GM18858 (cell line): ENCODE measurements around the gene LSM12.
"Not testable (repeated sequence)": the region's sequence is repeated elsewhere in the genome, so short reads cannot be mapped to it uniquely, and the experiment has no call there.

Source experiments
- ATAC-seq: cut with Tn5 transposase; IDR thresholded peaks from one replicate; pipeline ENCODE4 v1.9.1; 2021; ENCODE audit not compliant: unreplicated experiment

LSM12 gene

DNA sequence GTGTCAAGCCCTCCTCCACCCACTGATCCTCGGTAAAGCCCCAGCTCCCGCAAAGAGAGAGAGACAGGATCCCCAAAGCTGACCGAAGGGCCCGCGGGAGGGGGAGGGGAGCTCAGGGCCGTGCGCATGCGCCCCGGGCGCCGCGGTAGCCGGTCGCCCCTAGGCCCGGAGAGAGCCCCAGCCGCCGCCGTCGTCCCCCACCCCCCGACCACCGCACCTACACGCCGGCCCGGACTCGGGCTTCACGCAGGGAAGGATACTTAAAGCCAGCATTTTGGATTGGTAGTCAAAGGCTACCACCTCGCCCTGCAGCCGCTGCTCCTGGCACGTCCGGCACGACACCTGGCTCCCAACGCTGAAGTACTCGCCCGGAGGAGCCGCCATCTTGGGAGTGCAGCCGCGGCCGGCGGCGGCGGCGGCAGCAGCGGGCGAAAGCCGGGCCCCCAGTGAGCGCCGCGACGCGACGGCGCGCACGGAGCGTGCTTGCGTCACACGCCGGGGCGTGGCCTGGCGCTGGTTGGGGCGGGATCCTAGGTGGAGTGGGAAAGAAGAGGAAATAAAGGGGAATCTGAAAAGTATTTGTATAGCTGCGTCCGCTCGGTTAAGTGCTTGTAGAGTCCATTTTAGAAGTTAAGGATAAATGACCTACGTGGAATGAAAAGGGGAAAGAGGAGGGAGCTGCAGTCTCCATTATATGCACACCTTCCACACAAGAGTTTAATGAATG is at the start of gene LSM12:
Gene LSM12 (minus strand): TSS at position 468 of the 727 bp plus-strand sequence. CDS start 84 bp downstream, at position 384.
- ATAC-seq, result no peak

- ATAC-seq, result no peak
Observed at GRCh38 chr17:44115585-44116415, 49.3 kb upstream of the LSM12 start.

GRCh38 chr17:44113868-44114840 is 47.7 kb upstream of the LSM12 start:
- no peak for ATAC-seq

GRCh38 chr17:44113382-44113781 is 46.9 kb upstream of the LSM12 start:
- ATAC-seq, result no peak

DNA sequence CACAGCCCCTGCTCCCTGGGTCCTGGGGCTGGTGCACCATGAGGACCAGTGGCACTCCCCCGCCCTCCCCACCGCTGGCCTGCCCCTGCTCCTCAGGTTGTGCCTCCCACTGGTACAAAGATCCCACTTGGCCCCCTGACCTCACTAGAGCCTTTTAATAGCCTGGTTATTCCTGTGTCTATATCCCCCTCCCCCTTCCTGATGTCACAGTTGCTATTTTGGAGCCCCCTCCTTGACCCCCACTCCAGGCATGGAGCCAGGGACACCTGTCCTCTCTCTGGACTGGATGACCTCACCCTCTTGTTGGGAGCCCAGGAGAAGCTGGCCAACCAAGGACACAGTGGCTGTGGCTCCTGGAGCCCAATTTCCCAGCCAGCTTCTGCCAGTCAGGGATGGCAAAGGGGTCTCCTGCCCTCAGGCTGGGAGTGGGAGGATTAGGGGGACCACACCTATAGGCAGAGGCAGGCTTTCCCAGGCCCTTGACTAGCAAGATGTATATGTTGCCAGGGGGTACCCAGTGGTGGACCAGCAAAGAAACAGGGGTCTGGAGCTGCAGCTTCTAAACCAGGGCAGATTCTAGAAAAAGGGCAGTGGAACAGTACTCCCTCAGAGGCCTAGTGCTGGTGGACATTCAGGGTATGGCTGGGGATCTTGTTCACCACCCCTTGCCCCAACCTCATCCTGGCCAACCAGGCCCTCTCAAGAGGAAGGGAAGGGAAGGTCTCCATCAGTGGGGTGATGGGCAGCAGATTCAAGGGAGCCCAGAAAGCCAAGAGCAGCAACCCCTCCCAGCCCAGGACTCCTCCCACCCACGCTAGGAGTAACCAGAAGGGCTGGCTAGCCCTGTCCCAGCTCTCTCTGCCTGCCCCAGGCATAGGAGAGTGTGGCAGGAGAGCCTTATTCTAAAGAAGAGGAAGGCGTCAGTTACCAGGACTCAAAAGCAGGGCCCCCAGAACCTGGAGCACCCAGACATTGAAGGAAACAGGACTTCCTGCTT is 46.1 kb upstream of the LSM12 start:
- no peak for ATAC-seq

GRCh38 chr17:44111777-44112176 is 45.3 kb upstream of the LSM12 start:
- no peak for ATAC-seq

- ATAC-seq, result no peak
Observed at GRCh38 chr17:44110823-44111633, 44.6 kb upstream of the LSM12 start.

GRCh38 chr17:44110011-44110686 is 43.7 kb upstream of the LSM12 start:
- ATAC-seq, result no peak

GRCh38 chr17:44109312-44109630 is 42.8 kb upstream of the LSM12 start:
- no peak for ATAC-seq

DNA sequence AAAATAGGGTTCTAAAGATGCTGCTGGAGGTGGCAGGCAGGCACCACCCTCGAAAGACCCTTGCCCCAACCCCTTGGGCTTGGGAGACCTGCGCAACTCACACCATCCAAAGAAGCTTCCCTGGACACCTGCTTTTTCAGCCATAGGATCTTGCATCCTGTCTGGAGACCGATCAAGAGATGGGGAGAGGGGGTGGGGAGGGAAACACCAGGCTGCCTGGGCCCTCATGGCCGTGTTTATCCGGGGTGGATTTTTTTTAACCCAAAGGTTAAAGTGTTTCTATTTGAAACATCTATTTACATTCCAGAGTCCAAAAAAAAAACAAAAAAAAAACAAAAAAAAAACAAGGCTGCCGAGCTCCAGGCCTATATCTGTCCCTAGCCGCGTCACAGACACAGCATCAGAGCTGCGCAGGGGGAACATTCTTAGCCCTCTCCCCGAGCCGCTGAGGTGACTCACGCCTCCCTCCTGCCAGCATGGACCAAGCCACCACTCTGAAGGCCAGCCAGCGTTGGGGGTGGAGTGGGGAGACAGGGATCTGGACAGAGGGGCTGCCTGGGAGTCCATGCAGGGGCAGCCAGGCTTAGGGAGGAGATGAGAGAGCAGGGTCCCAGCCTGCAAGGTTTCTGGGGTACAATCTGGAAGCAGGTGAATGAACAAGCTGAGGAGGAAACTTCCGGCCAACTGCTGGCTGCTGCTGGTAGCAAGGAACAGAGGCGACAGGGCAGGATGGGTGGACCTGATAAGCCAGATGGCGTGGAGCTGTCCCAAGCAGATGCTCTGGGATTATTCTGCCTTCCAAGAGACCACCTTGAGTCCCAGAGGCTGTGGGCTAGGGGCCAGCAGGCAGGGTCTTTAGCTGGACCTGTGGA is 42.2 kb upstream of the LSM12 start:
- no peak for ATAC-seq

DNA sequence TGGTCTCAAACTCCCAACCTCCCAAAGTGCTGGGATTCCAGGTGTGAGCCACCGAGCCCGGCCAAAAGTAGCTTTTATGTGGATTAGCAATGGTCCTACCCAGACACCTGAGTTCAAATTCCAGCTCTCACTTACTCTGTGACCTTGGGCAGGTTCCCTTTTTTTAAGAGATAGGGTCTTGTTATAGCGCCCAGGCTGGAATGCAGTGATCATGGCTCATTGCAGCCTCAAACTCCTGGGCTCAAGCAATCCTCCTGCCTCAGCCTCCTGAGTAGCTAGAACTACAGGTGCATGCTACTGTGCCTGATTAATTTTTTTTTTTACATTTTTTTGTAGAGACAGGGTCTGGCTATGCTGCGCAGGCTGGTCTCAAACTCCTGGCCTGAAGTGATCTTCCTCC is 40.3 kb upstream of the LSM12 start:
- no peak for ATAC-seq

DNA sequence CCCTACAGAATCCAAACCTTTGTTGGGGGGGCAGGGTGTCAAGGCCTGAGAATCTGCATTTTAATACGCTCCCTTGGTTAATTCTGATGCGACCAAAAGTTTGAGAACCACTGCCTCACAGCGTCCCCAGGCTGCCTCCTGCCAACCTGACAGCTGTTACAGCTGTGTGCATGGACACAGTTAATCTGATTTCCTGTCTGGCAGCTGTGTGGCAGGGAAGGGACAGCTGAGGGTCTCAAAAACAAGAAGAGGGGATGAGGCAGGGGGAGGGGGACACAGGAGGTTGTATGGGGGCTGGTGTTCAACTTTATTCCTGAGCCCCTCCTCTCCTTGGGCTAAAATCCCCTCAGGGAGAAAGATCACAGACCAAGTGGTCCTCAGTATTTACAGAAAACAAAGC is 39.5 kb upstream of the LSM12 start:
- ATAC-seq, result no peak

DNA sequence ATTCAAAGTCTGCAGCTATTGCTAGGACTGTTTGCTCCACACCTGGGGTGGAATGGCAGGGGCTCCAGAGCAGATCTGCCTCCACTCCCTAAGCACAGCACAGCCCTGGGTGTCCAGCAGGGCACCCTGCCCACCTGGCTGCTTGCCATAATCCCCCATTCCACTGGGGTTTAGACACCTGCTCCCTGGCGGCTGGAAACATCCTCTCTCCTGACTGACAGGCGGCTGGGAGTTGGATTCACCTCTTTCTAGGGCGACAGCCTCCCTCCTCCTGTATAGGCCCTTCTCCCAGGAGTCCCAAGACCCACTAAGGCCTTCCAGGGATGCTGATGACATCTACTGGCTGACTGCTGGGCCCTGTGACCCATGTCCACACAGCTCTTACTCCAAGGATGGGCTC is 39.0 kb upstream of the LSM12 start:
- no peak for ATAC-seq

- no peak for ATAC-seq
Observed at GRCh38 chr17:44102849-44103622, 36.6 kb upstream of the LSM12 start.

DNA sequence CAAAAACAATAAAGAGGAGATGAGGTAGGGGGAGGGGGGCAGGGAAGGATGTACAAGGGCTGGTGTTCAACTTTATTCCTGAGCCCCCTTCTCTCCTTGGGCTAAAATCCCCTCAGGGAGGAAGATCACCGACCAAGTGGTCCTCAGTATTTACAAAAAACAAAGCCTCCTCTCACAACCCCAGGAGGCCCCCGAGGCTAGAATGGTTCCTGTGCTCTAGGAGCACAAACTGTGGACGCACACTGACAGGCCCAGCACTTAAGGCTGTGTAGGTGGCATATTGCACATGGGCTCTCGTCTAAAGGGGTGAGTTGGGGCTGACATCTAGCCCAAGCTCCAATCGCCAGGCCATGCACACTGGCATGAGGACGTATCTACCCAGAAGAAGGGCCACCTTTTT is 35.4 kb upstream of the LSM12 start:
- ATAC-seq, result not testable (repeated sequence)

DNA sequence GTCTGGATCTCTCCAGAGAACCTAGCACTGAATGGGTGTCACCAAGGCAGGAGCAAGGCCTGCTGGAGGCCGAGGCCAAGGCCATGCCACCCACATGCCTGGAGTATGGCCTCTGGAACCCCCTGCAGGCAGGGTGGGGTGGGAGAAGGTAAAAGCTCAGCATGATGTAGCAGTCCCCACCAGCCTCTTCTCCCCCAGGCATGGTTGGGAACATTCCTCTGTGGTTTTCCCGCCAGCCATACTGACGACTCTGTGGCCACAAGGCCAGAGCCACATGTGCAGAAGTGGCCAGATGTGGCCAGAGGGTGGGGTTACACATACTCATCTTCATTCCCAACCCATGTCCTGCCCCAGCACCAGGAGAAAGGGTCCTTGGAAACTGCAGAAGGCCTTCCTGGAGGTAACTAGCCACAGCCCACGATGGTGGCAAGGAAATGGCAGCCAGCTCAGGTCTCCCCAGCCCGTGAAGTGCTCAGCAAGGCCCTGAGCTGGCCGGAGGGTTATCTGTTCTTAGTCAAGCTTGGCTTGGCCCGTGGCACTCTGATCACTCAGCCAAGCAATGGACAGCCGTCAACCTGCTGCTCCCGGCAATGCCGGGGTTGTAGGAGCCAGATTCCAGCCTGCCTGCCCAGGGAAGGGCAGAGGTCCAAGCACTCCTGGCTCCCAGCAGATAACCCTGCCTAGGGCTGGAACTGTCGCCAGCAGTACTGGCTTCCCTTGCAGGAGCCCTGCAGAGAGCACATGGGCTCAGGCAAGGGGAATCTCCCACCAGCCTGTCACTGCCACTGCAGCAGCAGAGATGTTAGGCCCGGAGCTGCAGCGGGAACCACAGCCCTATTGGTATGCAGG is 30.9 kb upstream of the LSM12 start:
- ATAC-seq, result no peak
